NCI-H510A (cell line): ENCODE data around the gene OPCML.
A peak's percentile ranks its signal among the peaks of the same experiment; 100 is the strongest.

ENCODE experiments used
- DNase-seq: peaks from one replicate; lab custom pipeline; 2025; lab: John Stamatoyannopoulos, UW

Gene OPCML

GRCh38 chr11:132790466-132790865 lies 741.8 kb downstream of the OPCML start:
- DNase-seq = no peak

- DNase-seq = no peak
These were observed 743.4 kb downstream of the OPCML start for GRCh38 chr11:132788816-132789325.

- DNase-seq = no peak
These were observed 746.4 kb downstream of the OPCML start for GRCh38 chr11:132785878-132786277.

GRCh38 chr11:132784441-132784840 lies 747.9 kb downstream of the OPCML start:
- no peak for DNase-seq

GRCh38 chr11:132782102-132782501 lies 750.2 kb downstream of the OPCML start:
- DNase-seq = peak; percentile 58

GRCh38 chr11:132780046-132780445 lies 752.3 kb downstream of the OPCML start:
- DNase-seq = no peak

- DNase-seq = no peak
These were observed 752.8 kb downstream of the OPCML start for GRCh38 chr11:132779497-132779896.

GRCh38 chr11:132777067-132777975 lies 755.0 kb downstream of the OPCML start:
- no peak for DNase-seq

- DNase-seq = no peak
These were observed 758.5 kb downstream of the OPCML start for GRCh38 chr11:132773751-132774150.

- DNase-seq = no peak
These were observed 759.4 kb downstream of the OPCML start for GRCh38 chr11:132772703-132773545.

GRCh38 chr11:132771746-132772145 lies 760.6 kb downstream of the OPCML start:
- DNase-seq = no peak

GRCh38 chr11:132770829-132771530 lies 761.3 kb downstream of the OPCML start:
- no peak for DNase-seq

- no peak for DNase-seq
These were observed 768.8 kb downstream of the OPCML start for GRCh38 chr11:132763503-132763902.

- no peak for DNase-seq
These were observed 776.4 kb downstream of the OPCML start for GRCh38 chr11:132755934-132756333.

- no peak for DNase-seq
These were observed 780.6 kb downstream of the OPCML start for GRCh38 chr11:132751516-132752250.

GRCh38 chr11:132746305-132746704 lies 786.0 kb downstream of the OPCML start:
- DNase-seq = no peak

GRCh38 chr11:132745306-132745705 lies 787.0 kb downstream of the OPCML start:
- no peak for DNase-seq

- no peak for DNase-seq
These were observed 787.5 kb downstream of the OPCML start for GRCh38 chr11:132744771-132745170.

- DNase-seq = no peak
These were observed 788.7 kb downstream of the OPCML start for GRCh38 chr11:132743601-132744000.

- DNase-seq = no peak
These were observed 789.4 kb downstream of the OPCML start for GRCh38 chr11:132742929-132743328.

- no peak for DNase-seq
These were observed 798.1 kb downstream of the OPCML start for GRCh38 chr11:132734217-132734616.
